VCaP (cell line): ENCODE results near the gene SRD5A2.

ENCODE experiments used
- H3K27ac ChIP-seq: fragments of 450-650 bp; 2 replicates; pipeline ENCODE4 v1.5.1; 2017
- CTCF ChIP-seq: fragments of 450-650 bp; conservative IDR thresholded peaks from 2 replicates; pipeline ENCODE4 v1.5.1; 2017; ENCODE audit warnings: mild to moderate bottlenecking, moderate library complexity

The SRD5A2 gene

GRCh38 chr2:31555967-31556706 lies 24.6 kb downstream of the SRD5A2 start:
- TF ChIP-seq CTCF, result no peak

GRCh38 chr2:31553362-31553761 lies 27.4 kb downstream of the SRD5A2 start:
- TF ChIP-seq CTCF, result no peak
- no peak overlapping the region for H3K27ac ChIP-seq

More at GRCh38 chr2:31555967-31556706, 24.6 kb downstream of the SRD5A2 start:
- H3K27ac ChIP-seq, result no peak overlapping the region

- no peak for TF ChIP-seq CTCF
These were observed 33.3 kb downstream of the SRD5A2 start for GRCh38 chr2:31547485-31547884.

GRCh38 chr2:31541853-31542252 lies 38.9 kb downstream of the SRD5A2 start:
- no peak overlapping the region for H3K27ac ChIP-seq
- no peak for TF ChIP-seq CTCF

More at GRCh38 chr2:31547485-31547884, 33.3 kb downstream of the SRD5A2 start:
- H3K27ac ChIP-seq, result no peak overlapping the region

- no peak overlapping the region for H3K27ac ChIP-seq
- no peak for TF ChIP-seq CTCF
These were observed 41.2 kb downstream of the SRD5A2 start for GRCh38 chr2:31539505-31539904.

- H3K27ac ChIP-seq, result no peak overlapping the region
- TF ChIP-seq CTCF, result no peak
These were observed 45.0 kb downstream of the SRD5A2 start for GRCh38 chr2:31535768-31536167.

GRCh38 chr2:31534636-31535035 lies 46.1 kb downstream of the SRD5A2 start:
- TF ChIP-seq CTCF, result no peak
- no peak overlapping the region for H3K27ac ChIP-seq
